Brain microvascular endothelial cell (primary cell): ENCODE results near the gene GPR152.

ENCODE experiments used
- DNase-seq: peaks from one replicate; pipeline ENCODE4 v3.0.0-alpha.2; 2020
- H3K27ac ChIP-seq: fragments of 250-450 bp; sonication (Bioruptor Pico); 2 replicates; pipeline ENCODE4 v1.5.1; 2020; ENCODE audit warnings: mild to moderate bottlenecking, moderate library complexity
- H3K27me3 ChIP-seq: fragments of 250-450 bp; sonication (Bioruptor Pico); replicated peaks from 2 replicates; pipeline ENCODE4 v1.5.1; 2020; ENCODE audit warnings: mild to moderate bottlenecking
- H3K36me3 ChIP-seq: fragments of 250-450 bp; sonication (Bioruptor Pico); replicated peaks from 2 replicates; pipeline ENCODE4 v1.5.1; 2020; ENCODE audit warnings: mild to moderate bottlenecking
- H3K4me3 ChIP-seq: 2 replicates; pipeline ENCODE4 v1.5.1; 2011; ENCODE audit warnings: low read depth, mild to moderate bottlenecking, control low read depth, low read length, moderate library complexity
- in situ Hi-C: cut with HindIII; loops from 2 replicates; pipeline ENCODE4 v1.10.0; 2017; ENCODE audit warnings: low sequenced_read_pairs, low pct_ligation_motif_present
- TF ChIP-seq, protein P1 (sequence below): IDR thresholded peaks from 2 replicates; pipeline ENCODE4 v1.5.1; 2011; ENCODE audit warnings: low read depth, mild to moderate bottlenecking, moderate library complexity, low read length, control low read depth, inconsistent platforms; ENCODE audit errors: missing control alignments

Gene GPR152

GRCh38 chr11:67415501-67416304 lies 36.8 kb downstream of the GPR152 start, which contains the start of gene CARNS1:
CARNS1 (plus strand) TSS chr11:67415678; CDS start chr11:67416200, 522 bp downstream.
- peaks cover 15% of the 10 kb centered on the region for H3K27me3 ChIP-seq
- no peaks in the 10 kb centered on the region for H3K36me3 ChIP-seq
- in situ Hi-C loops = no loop called here
- H3K27ac ChIP-seq = no peak within 1 kb of the TSS
- no peak for DNase-seq
- no peak within 1 kb of the TSS for H3K4me3 ChIP-seq
- TF ChIP-seq, protein P1, sequence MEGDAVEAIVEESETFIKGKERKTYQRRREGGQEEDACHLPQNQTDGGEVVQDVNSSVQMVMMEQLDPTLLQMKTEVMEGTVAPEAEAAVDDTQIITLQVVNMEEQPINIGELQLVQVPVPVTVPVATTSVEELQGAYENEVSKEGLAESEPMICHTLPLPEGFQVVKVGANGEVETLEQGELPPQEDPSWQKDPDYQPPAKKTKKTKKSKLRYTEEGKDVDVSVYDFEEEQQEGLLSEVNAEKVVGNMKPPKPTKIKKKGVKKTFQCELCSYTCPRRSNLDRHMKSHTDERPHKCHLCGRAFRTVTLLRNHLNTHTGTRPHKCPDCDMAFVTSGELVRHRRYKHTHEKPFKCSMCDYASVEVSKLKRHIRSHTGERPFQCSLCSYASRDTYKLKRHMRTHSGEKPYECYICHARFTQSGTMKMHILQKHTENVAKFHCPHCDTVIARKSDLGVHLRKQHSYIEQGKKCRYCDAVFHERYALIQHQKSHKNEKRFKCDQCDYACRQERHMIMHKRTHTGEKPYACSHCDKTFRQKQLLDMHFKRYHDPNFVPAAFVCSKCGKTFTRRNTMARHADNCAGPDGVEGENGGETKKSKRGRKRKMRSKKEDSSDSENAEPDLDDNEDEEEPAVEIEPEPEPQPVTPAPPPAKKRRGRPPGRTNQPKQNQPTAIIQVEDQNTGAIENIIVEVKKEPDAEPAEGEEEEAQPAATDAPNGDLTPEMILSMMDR = no peak

- in situ Hi-C loops = no loop called here
- Histone ChIP-seq H3K27ac (no peak overlapping the region), H3K36me3 (no peaks in the 10 kb centered on the region), H3K27me3 (peaks cover 15% of the 10 kb centered on the region), H3K4me3 (no peak overlapping the region)
- TF ChIP-seq, protein P1 = no peak
- no peak for DNase-seq
These were observed 39.2 kb downstream of the GPR152 start for GRCh38 chr11:67413266-67413849.

GRCh38 chr11:67412495-67413179 lies 39.9 kb downstream of the GPR152 start:
- TF ChIP-seq, protein P1 = no peak
- Histone ChIP-seq H3K4me3 (no peak overlapping the region), H3K27ac (no peak overlapping the region), H3K27me3 (peaks cover 15% of the 10 kb centered on the region), H3K36me3 (no peaks in the 10 kb centered on the region)
- in situ Hi-C loops = no loop called here
- no peak for DNase-seq

GRCh38 chr11:67411785-67412152 lies 40.8 kb downstream of the GPR152 start:
- Histone ChIP-seq H3K27ac (no peak overlapping the region), H3K4me3 (no peak overlapping the region), H3K36me3 (no peaks in the 10 kb centered on the region), H3K27me3 (peaks cover 15% of the 10 kb centered on the region)
- DNase-seq = no peak
- TF ChIP-seq, protein P1 = no peak
- in situ Hi-C loops = no loop called here

DNA sequence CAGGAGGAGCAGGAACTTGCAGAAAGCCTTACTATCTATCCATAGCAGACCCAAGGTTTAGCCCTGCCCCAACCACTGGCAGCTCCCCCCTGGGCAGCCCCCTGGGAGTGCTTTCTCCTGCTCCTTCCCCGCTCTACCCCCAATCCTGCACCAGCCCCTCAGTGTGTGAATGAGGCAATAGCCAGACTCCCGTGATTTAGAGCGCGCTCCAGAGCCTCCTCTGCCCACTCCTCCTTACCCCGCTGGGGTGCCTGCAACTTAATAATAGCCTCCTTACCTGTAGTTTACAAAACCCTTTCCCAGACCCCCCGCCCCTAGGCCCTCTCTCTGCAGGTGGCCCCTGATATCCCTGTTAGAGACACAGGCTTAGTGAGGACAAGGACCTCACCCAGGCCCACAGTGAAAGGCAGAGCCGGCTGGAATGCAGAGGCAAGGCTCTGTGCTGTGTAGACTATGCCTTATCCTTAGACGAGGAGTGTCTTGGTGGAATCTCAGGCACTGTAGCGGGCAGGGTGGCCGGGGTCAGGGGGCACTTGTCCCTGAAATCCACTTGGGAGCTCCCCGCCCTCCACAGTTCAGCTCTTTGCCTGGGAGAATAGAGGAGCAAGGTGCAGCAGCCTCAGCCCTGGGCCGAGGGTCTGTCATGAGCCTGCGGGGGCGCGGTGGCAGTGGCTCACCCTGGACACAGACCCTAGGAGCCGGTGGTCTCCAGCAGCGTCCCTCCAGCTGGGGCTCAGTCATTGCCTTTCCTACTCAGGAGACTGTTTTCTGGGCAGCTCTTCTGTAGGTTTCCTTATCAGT lies 41.3 kb downstream of the GPR152 start:
- H3K27ac ChIP-seq = no peak overlapping the region
- no peak for DNase-seq
- no peak overlapping the region for H3K4me3 ChIP-seq
- TF ChIP-seq, protein P1 = no peak
- in situ Hi-C loops = no loop called here
- H3K36me3 ChIP-seq = no peaks in the 10 kb centered on the region
- H3K27me3 ChIP-seq = peaks cover 15% of the 10 kb centered on the region
